Peyer's patch (tissue), 4 donors: ENCODE data around the gene MARS1. TPM values are rescaled to one million over a fixed set of nuclear protein-coding genes. Genes with fewer than 3 reads are reported as not detected.
"Not testable (repeated sequence)": the region's sequence is repeated elsewhere in the genome, so short reads cannot be mapped to it uniquely, and the experiment has no call there.

Experiments used
- DNase-seq, 3 donors: peaks; one replicate each; pipeline ENCODE4 v3.0.0-alpha.2; 2017 to 2019
- H3K27ac ChIP-seq, 4 donors: fragments of 200-600 bp; sonication (generic); one replicate each; pipeline ENCODE4 v1.5.1; 2016 to 2019
- H3K27me3 ChIP-seq, 2 donors: fragments of 200-600 bp; sonication (generic); one replicate each; pipeline ENCODE4 v1.5.1; 2019
- H3K36me3 ChIP-seq, 3 donors: fragments of 200-600 bp; sonication (generic); one replicate each; pipeline ENCODE4 v1.5.1; 2016 to 2019
- H3K4me1 ChIP-seq, 4 donors: fragments of 200-600 bp; sonication (generic); one replicate each; pipeline ENCODE4 v1.5.1; 2016 to 2019
- H3K4me3 ChIP-seq, 4 donors: fragments of 200-600 bp; sonication (generic); 1 replicate in 3 of 4; 2 replicates in 1 of 4; pipeline ENCODE4 v1.5.1; 2016 to 2019; ENCODE audit warnings: mild to moderate bottlenecking in 1 of 4
- H3K9me3 ChIP-seq, 4 donors: fragments of 200-600 bp; sonication (generic); one replicate each; pipeline ENCODE4 v1.5.1; 2016 to 2019; ENCODE audit warnings: mild to moderate bottlenecking in 1 of 4
- POLR2A ChIP-seq, 2 donors: fragments of 450-650 bp; IDR thresholded peaks; one replicate each; pipeline ENCODE4 v1.5.1; 2017; ENCODE audit warnings: antibody characterized with exemption in 2 of 2, mild to moderate bottlenecking in 2 of 2, moderate library complexity in 2 of 2
- total RNA-seq, 4 donors: library from RNA; depleted of rRNA; stranded (reverse); fragments of >200 nt; gene quantifications; one replicate each; pipeline ENCODE4 v1.1.0, GENCODE V29; 2016
- TF ChIP-seq, protein P1 (sequence below), 6 experiments: fragments of 450-650 bp in 4 of 6; fragments of 200-600 bp in 2 of 6; sonication (generic) in 1 of 6; IDR thresholded peaks; one replicate each; pipeline ENCODE4 v1.5.1; 2017 to 2019; ENCODE audit warnings: antibody characterized with exemption in 6 of 6, mild to moderate bottlenecking in 3 of 6, moderate library complexity in 1 of 6

MARS1 gene
- total RNA-seq, 4 donors from 2014 or later, result 40.6 to 97.4 (median 63.5) TPM

GRCh38 chr12:57487055-57487596, 742 bp upstream of the MARS1 start:
- no peak for TF ChIP-seq POLR2A (IDR thresholded peaks at IDR 0.05)
- TF ChIP-seq, protein P1, sequence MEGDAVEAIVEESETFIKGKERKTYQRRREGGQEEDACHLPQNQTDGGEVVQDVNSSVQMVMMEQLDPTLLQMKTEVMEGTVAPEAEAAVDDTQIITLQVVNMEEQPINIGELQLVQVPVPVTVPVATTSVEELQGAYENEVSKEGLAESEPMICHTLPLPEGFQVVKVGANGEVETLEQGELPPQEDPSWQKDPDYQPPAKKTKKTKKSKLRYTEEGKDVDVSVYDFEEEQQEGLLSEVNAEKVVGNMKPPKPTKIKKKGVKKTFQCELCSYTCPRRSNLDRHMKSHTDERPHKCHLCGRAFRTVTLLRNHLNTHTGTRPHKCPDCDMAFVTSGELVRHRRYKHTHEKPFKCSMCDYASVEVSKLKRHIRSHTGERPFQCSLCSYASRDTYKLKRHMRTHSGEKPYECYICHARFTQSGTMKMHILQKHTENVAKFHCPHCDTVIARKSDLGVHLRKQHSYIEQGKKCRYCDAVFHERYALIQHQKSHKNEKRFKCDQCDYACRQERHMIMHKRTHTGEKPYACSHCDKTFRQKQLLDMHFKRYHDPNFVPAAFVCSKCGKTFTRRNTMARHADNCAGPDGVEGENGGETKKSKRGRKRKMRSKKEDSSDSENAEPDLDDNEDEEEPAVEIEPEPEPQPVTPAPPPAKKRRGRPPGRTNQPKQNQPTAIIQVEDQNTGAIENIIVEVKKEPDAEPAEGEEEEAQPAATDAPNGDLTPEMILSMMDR (IDR thresholded peaks at IDR 0.05), result no peak
- H3K9me3 ChIP-seq, result no peaks in the 10 kb centered on the region
- H3K27me3 ChIP-seq, result no peaks in the 10 kb centered on the region
- DNase-seq, result peak in 1 of 3 donors; percentile 25
- peak overlapping the region; percentile 69 to 75 (median 71) for H3K4me3 ChIP-seq
- peaks cover 0 to 9% (median 3%) of the 10 kb centered on the region in 4 donors for H3K4me1 ChIP-seq
- H3K36me3 ChIP-seq, result peaks cover 0 to 23% (median 0%) of the 10 kb centered on the region in 3 donors
- peak overlapping the region in 3 of 4 donors; percentile 6 to 84 (median 26) for H3K27ac ChIP-seq

- DNase-seq, result no peak
Measured at GRCh38 chr12:57488402-57489156, 711 bp downstream of the MARS1 start.

GRCh38 chr12:57489157-57489641, 1.3 kb downstream of the MARS1 start:
- Histone ChIP-seq H3K4me1 (peaks cover 0 to 9% (median 3%) of the 10 kb centered on the region in 4 donors), H3K9me3 (no peaks in the 10 kb centered on the region), H3K27ac (no peak overlapping the region), H3K36me3 (peaks cover 0 to 31% (median 0%) of the 10 kb centered on the region in 3 donors), H3K4me3 (peak overlapping the region in 1 of 4 donors; percentile 72), H3K27me3 (no peaks in the 10 kb centered on the region)
- DNase-seq, result no peak
- no peak for TF ChIP-seq POLR2A (IDR thresholded peaks at IDR 0.05)
- TF ChIP-seq, protein P1 (IDR thresholded peaks at IDR 0.05), result no peak

More at GRCh38 chr12:57488402-57489156, 711 bp downstream of the MARS1 start:
- Histone ChIP-seq H3K4me3 (peak overlapping the region; percentile 69 to 75 (median 71)), H3K27me3 (no peaks in the 10 kb centered on the region), H3K27ac (peak overlapping the region; percentile 75 to 84 (median 82)), H3K9me3 (no peaks in the 10 kb centered on the region), H3K36me3 (peaks cover 0 to 31% (median 0%) of the 10 kb centered on the region in 3 donors), H3K4me1 (peaks cover 0 to 9% (median 3%) of the 10 kb centered on the region in 4 donors)
- TF ChIP-seq, protein P1 (IDR thresholded peaks at IDR 0.05), result no peak
- TF ChIP-seq POLR2A (IDR thresholded peaks at IDR 0.05), result no peak

- DNase-seq, result no peak
- Histone ChIP-seq H3K4me1 (peaks cover 0 to 9% (median 3%) of the 10 kb centered on the region in 4 donors), H3K9me3 (no peaks in the 10 kb centered on the region), H3K36me3 (peaks cover 0 to 31% (median 0%) of the 10 kb centered on the region in 3 donors), H3K27me3 (no peaks in the 10 kb centered on the region), H3K27ac (no peak overlapping the region), H3K4me3 (no peak overlapping the region)
- TF ChIP-seq POLR2A (IDR thresholded peaks at IDR 0.05), result no peak
Measured at GRCh38 chr12:57490126-57490525, 2.3 kb downstream of the MARS1 start.

- Histone ChIP-seq H3K9me3 (no peaks in the 10 kb centered on the region), H3K4me3 (no peak overlapping the region), H3K27me3 (no peaks in the 10 kb centered on the region), H3K27ac (no peak overlapping the region), H3K36me3 (peaks cover 0 to 31% (median 0%) of the 10 kb centered on the region in 3 donors), H3K4me1 (peaks cover 0 to 9% (median 3%) of the 10 kb centered on the region in 4 donors)
- TF ChIP-seq, protein P1 (IDR thresholded peaks at IDR 0.05), result peak in 1 of 6 experiments; percentile 17
- no peak for TF ChIP-seq POLR2A (IDR thresholded peaks at IDR 0.05)
- DNase-seq, result no peak
Measured at GRCh38 chr12:57491393-57492280, 3.8 kb downstream of the MARS1 start.

- not testable (repeated sequence) for H3K9me3 ChIP-seq, DNase-seq
- H3K36me3 ChIP-seq, result peaks cover 0 to 48% (median 0%) of the 10 kb centered on the region in 3 donors
Measured at GRCh38 chr12:57495051-57495701, 7.3 kb downstream of the MARS1 start.

More at GRCh38 chr12:57495051-57495701, 7.3 kb downstream of the MARS1 start:
- H3K4me3 ChIP-seq, H3K4me1 ChIP-seq, H3K27ac ChIP-seq, H3K27me3 ChIP-seq: not testable (repeated sequence)
